Activated CD4-positive, CD25-positive, alpha-beta regulatory T cell treated with anti-CD3 and anti-CD28 coated beads, Interleukin-2, amount 50 U/mL, for 16 hours (primary cell): ENCODE results near the gene RICTOR.

ENCODE experiments used
- DNase-seq: peaks from one replicate; pipeline ENCODE4 v3.0.0-alpha.2; 2020; ENCODE audit warnings: low read depth, low spot score

The RICTOR gene

GRCh38 chr5:39092581-39093351 is 18.6 kb upstream of the RICTOR start:
- no peak for DNase-seq

- no peak for DNase-seq
Observed at GRCh38 chr5:39091940-39092580, 17.9 kb upstream of the RICTOR start.

GRCh38 chr5:39083968-39084367 is 9.8 kb upstream of the RICTOR start:
- DNase-seq, result no peak

GRCh38 chr5:39082995-39083394 is 8.8 kb upstream of the RICTOR start:
- no peak for DNase-seq

- no peak for DNase-seq
Observed at GRCh38 chr5:39080597-39081204, 6.5 kb upstream of the RICTOR start.

GRCh38 chr5:39080168-39080567 is 6.0 kb upstream of the RICTOR start:
- DNase-seq, result no peak

GRCh38 chr5:39079147-39079546 is 4.9 kb upstream of the RICTOR start:
- no peak for DNase-seq

GRCh38 chr5:39076757-39077728 is 2.8 kb upstream of the RICTOR start:
- DNase-seq, result no peak

GRCh38 chr5:39076101-39076756 is 2.0 kb upstream of the RICTOR start:
- no peak for DNase-seq

- DNase-seq, result no peak
Observed at GRCh38 chr5:39073767-39074016, 507 bp downstream of the RICTOR start.

- DNase-seq, result peak; percentile 21
Observed at GRCh38 chr5:39072925-39073766, 1.1 kb downstream of the RICTOR start.

GRCh38 chr5:39068099-39068498 is 6.1 kb downstream of the RICTOR start:
- no peak for DNase-seq

- no peak for DNase-seq
Observed at GRCh38 chr5:39064450-39064849, 9.7 kb downstream of the RICTOR start.

- no peak for DNase-seq
Observed at GRCh38 chr5:39063037-39063436, 11.2 kb downstream of the RICTOR start.

GRCh38 chr5:39062530-39062929 is 11.7 kb downstream of the RICTOR start:
- DNase-seq, result no peak

GRCh38 chr5:39062104-39062503 is 12.1 kb downstream of the RICTOR start:
- no peak for DNase-seq

GRCh38 chr5:39059064-39059463 is 15.1 kb downstream of the RICTOR start:
- DNase-seq, result no peak

- DNase-seq, result no peak
Observed at GRCh38 chr5:39058178-39058921, 15.8 kb downstream of the RICTOR start.

- DNase-seq, result no peak
Observed at GRCh38 chr5:39057734-39058133, 16.5 kb downstream of the RICTOR start.
